Measurements from ENCODE around the gene ATF6.

The ATF6 gene

DNA sequence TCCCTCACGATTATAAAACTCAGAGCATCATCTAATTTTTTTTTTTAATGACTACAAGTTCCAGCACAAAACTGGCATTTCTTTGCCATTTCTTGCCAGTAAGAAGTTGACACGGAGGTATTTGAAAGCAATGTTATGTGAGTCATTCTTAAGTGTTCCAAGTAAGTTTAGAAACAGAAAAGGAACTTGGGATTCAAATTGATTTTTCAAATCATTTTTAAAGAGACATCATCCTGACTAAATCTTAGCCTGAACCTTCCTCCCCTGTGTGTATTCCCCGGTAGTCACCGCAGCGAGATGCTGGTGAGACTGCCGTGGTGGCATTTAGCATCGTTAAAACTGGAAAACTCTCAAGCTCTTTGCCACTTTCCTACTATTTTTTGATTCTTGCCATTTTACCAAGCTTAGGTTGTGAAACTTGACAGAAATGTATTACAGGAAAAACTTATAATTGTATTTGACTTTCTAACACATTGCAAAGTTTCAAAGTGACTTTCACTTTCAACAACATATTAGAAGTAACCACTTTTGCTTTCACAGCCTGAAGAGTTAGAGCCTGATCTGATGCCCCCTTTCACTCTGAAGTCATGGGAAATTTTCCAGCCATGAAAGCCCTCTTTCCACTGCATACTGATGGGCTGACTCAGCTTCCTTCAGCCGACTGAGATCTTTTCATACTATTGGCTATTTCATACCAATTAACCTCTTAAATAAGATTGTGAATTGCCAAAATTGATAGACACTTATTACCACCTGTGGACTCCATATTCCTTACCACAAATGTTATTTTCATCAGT is 196.2 kb downstream of the ATF6 start:
- Histone ChIP-seq H3K36me3 (peaks cover 23% of the 10 kb centered on the region), H3K9me3 (ENCODE audit: severe bottlenecking) (no peaks in the 10 kb centered on the region), H3K27me3 (ENCODE audit: insufficient read depth, low read depth, severe bottlenecking) (no peaks in the 10 kb centered on the region), H3K27ac (no peak overlapping the region), H3K4me3 (ENCODE audit: low read depth, low read length) (no peak overlapping the region)
- DNase-seq = no peak
- no peak for TF ChIP-seq CTCF (IDR thresholded peaks at IDR 0.05; ENCODE audit: low read depth, low read length)

DNA sequence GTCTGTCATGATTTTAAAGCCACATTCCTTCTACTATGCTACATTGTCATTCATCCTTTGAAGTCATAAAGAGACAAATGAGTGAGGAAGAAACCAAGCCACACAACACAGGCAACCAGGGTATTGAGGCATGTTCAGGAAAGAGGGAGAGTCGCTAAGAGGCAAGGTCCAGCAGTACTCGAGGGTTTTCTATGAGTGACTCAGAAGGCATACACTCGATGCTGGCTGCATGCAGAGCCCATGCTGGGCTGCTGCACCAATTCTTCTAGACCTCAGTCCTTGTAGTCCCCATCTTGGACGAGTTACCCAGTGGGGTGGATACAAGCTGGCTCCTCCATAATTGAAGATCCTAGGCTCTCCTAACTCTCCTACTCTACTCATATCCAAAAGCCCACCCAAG is 199.9 kb downstream of the ATF6 start:
- no peaks in the 10 kb centered on the region for H3K9me3 ChIP-seq (ENCODE audit: severe bottlenecking)
- no peaks in the 10 kb centered on the region for H3K27me3 ChIP-seq (ENCODE audit: insufficient read depth, low read depth, severe bottlenecking)
- no peak for TF ChIP-seq CTCF (IDR thresholded peaks at IDR 0.05; ENCODE audit: low read depth, low read length)
- no peak overlapping the region for H3K27ac ChIP-seq
- H3K4me3 ChIP-seq (ENCODE audit: low read depth, low read length) = no peak overlapping the region
- DNase-seq = no peak
- H3K36me3 ChIP-seq = peaks cover 8% of the 10 kb centered on the region; the same call in 1 of the 2 replicates

- peaks cover 30% of the 10 kb centered on the region for H3K27me3 ChIP-seq (ENCODE audit: insufficient read depth, low read depth, severe bottlenecking)
- no peak for TF ChIP-seq CTCF (IDR thresholded peaks at IDR 0.05; ENCODE audit: low read depth, low read length)
- H3K9me3 ChIP-seq (ENCODE audit: severe bottlenecking) = no peaks in the 10 kb centered on the region
- no peak overlapping the region for H3K27ac ChIP-seq
- no peak for DNase-seq
- H3K36me3 ChIP-seq = no peaks in the 10 kb centered on the region
- no peak overlapping the region for H3K4me3 ChIP-seq (ENCODE audit: low read depth, low read length)
Observed at GRCh38 chr1:161970036-161970435, 203.9 kb downstream of the ATF6 start.

DNA sequence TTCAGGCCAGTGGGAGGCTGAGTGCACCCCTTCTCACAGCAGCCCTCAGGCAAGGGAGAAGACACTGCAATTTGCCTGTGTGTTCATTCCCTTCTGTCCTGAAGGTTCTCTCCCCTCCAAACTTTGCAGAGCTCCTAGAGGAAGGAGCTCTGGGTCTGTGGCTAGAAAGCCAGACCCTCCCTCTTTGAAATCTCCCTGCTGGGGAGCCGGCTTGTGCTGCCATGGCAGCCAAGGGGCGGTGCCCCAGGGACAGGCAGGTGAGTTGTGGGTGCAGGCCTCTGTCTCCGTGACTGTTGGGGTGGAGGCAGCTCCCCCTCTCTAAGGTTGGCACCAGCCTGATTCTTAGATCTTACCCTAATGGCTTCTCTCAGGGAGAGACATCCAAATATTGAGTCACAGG is 204.5 kb downstream of the ATF6 start:
- DNase-seq = no peak
- H3K36me3 ChIP-seq = no peaks in the 10 kb centered on the region
- no peak for TF ChIP-seq CTCF (IDR thresholded peaks at IDR 0.05; ENCODE audit: low read depth, low read length)
- H3K9me3 ChIP-seq (ENCODE audit: severe bottlenecking) = no peaks in the 10 kb centered on the region
- peaks cover 36% of the 10 kb centered on the region for H3K27me3 ChIP-seq (ENCODE audit: insufficient read depth, low read depth, severe bottlenecking)
- no peak overlapping the region for H3K27ac ChIP-seq
- H3K4me3 ChIP-seq (ENCODE audit: low read depth, low read length) = no peak overlapping the region

DNA sequence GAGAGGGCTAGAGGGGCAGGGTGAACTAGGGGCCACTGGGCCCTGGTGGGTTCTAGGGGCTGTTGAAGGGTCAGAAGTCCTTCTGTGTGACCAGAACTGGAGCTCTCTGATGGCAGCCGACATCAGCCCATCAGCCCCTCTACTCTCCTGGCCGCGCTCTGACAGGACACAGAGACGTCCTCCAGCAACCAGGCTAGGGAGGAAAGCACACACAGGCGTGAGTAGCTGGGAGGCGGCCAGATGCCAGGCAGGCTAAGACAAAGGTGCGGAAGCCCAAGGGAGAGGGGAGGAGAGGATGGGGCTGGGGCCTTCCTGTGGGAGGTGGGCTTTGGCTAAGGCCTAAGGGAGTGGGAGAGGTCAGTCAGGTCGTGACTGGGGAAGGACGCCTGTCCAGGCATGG is 206.7 kb downstream of the ATF6 start:
- H3K27ac ChIP-seq = no peak overlapping the region
- no peak overlapping the region for H3K4me3 ChIP-seq (ENCODE audit: low read depth, low read length)
- peaks cover 58% of the 10 kb centered on the region for H3K27me3 ChIP-seq (ENCODE audit: insufficient read depth, low read depth, severe bottlenecking)
- no peak for TF ChIP-seq CTCF (IDR thresholded peaks at IDR 0.05; ENCODE audit: low read depth, low read length)
- H3K36me3 ChIP-seq = no peaks in the 10 kb centered on the region
- no peaks in the 10 kb centered on the region for H3K9me3 ChIP-seq (ENCODE audit: severe bottlenecking)
- DNase-seq = no peak
